Spleen (tissue), 11 donors: ENCODE data around the gene PSMG2. TPM values are rescaled to one million over a fixed set of nuclear protein-coding genes. Genes with fewer than 3 reads are reported as not detected.
A peak's percentile ranks its signal among the peaks of the same experiment; 100 is the strongest.

ENCODE experiments used
- DNase-seq: peaks from one replicate; pipeline ENCODE4 v3.0.0-alpha.2; 2020
- H3K27ac ChIP-seq, 8 donors: fragments of 200-600 bp; sonication (generic) in 7 of 8; 1 replicate in 4 of 8; 2 replicates in 4 of 8; pipeline versions ENCODE4 v1.5.0 to v1.8.0; 2016 to 2021; ENCODE audit warnings: inconsistent platforms in 4 of 8, mild to moderate bottlenecking in 4 of 8, moderate library complexity in 1 of 8
- H3K27me3 ChIP-seq, 7 donors: fragments of 200-600 bp; sonication (generic) in 6 of 7; replicated peaks in 1 of 7; 1 replicate in 4 of 7; 2 replicates in 3 of 7; pipeline versions ENCODE4 v1.5.0 to v1.8.0; 2016 to 2021; ENCODE audit warnings: inconsistent platforms in 3 of 7, mild to moderate bottlenecking in 1 of 7
- H3K36me3 ChIP-seq, 6 donors: fragments of 200-600 bp; sonication (generic) in 5 of 6; 1 replicate in 4 of 6; 2 replicates in 2 of 6; pipeline versions ENCODE4 v1.5.0 to v1.8.0; 2016 to 2021; ENCODE audit warnings: inconsistent platforms in 2 of 6
- H3K4me1 ChIP-seq, 6 donors: fragments of 200-600 bp; sonication (generic) in 5 of 6; 1 replicate in 3 of 6; 2 replicates in 3 of 6; pipeline versions ENCODE4 v1.5.0 to v1.8.0; 2016 to 2021; ENCODE audit warnings: inconsistent platforms in 3 of 6
- H3K4me3 ChIP-seq, 8 donors: fragments of 200-600 bp; sonication (generic) in 7 of 8; 1 replicate in 4 of 8; 2 replicates in 4 of 8; pipeline versions ENCODE4 v1.5.0 to v1.8.0; 2016 to 2021; ENCODE audit warnings: inconsistent platforms in 4 of 8, mild to moderate bottlenecking in 4 of 8, moderate library complexity in 2 of 8
- H3K9me3 ChIP-seq, 8 donors: fragments of 200-600 bp; sonication (generic) in 7 of 8; 1 replicate in 4 of 8; 2 replicates in 4 of 8; pipeline versions ENCODE4 v1.5.0 to v1.8.0; 2016 to 2021; ENCODE audit warnings: inconsistent platforms in 4 of 8
- CTCF ChIP-seq, 11 experiments: fragments of 200-600 bp in 7 of 11; fragments of 450-650 bp in 4 of 11; sonication (generic) in 4 of 11; IDR thresholded peaks in 8 of 11; conservative IDR thresholded peaks in 3 of 11; 1 replicate in 7 of 11; 2 replicates in 4 of 11; pipeline versions ENCODE4 v1.4.0 to v1.8.0; 2016 to 2021; ENCODE audit warnings: antibody characterized with exemption in 11 of 11, inconsistent platforms in 4 of 11, mild to moderate bottlenecking in 1 of 11
- POLR2A ChIP-seq, 3 donors: fragments of 450-650 bp; IDR thresholded peaks; one replicate each; pipeline ENCODE4 v1.5.1; 2017; ENCODE audit warnings: antibody characterized with exemption in 3 of 3, mild to moderate bottlenecking in 1 of 3
- POLR2AphosphoS5 ChIP-seq, 3 donors: sonication (generic); formaldehyde crosslinking; IDR thresholded peaks; one replicate each; pipeline ENCODE4 v1.5.1; 2017; ENCODE audit warnings: antibody characterized with exemption in 3 of 3
- WGBS, 5 donors: extraction: QIAGEN DNeasy Blood & Tissue Kit in 3 of 5; methylation state at CpG; one replicate each; pipeline versions ENCODE4 v1.1.5 to v1.1.7; 2013 to 2018; 5-methylcytosine and 5-hydroxymethylcytosine counted together
- intact Hi-C: fragments of 100-400 bp; cut with DNase I; formaldehyde crosslinking; loops from one replicate; pipeline ENCODE4 v1.15.0; 2023; ENCODE audit warnings: low total_unique reads
- polyA plus RNA-seq, 3 donors: library from polyadenylated mRNA; stranded (reverse); fragments of 200-250 nt; gene quantifications; one replicate each; pipeline ENCODE4 v1.2.1, GENCODE V29; 2013
- small RNA-seq, 4 donors: library from RNA; depleted of rRNA; stranded (forward); fragments of <200 nt; gene quantifications; one replicate each; pipeline ENCODE3, GENCODE V24; 2016
- total RNA-seq, 7 donors: library from RNA; depleted of rRNA in 3 of 7; stranded (reverse); fragments of >200 nt in 3 of 7; fragmentation: NEBNext Ultra II Directional in 4 of 7; extraction: Animal tissue kit (Norgen Biotek cat#: 25700) in 4 of 7; gene quantifications; one replicate each; pipeline versions ENCODE4 v1.1.0 to v1.2.1, GENCODE V29; 2016 to 2021
- donor health status: healthy with polysubstance abuse.
- donor health status: DM: no; HTN: no; CAD: no; lungs with moderate emphysema.
- donor health status: DM: no; HTN: no; CAD: no.
- donor health status: Bipolar disorder and iron deficiency.
- donor health status: healthy.
- donor health status: DM: no; HTN: no; CAD: no.
- donor health status: DM: yes; HTN: yes; CAD: no.

Gene PSMG2
- total and polyA plus RNA-seq, 10 donors = 50.0 to 98.6 (median 73.3) TPM

- DNase-seq = no peak
- Histone ChIP-seq H3K9me3 (peaks cover 0 to 3% (median 0%) of the 10 kb centered on the region in 8 donors), H3K27me3 (no peaks in the 10 kb centered on the region), H3K4me3 (no peak overlapping the region), H3K36me3 (no peaks in the 10 kb centered on the region), H3K27ac (no peak overlapping the region), H3K4me1 (no peaks in the 10 kb centered on the region)
- TF ChIP-seq POLR2AphosphoS5 (IDR thresholded peaks at IDR 0.05) (no peak), POLR2A (IDR thresholded peaks at IDR 0.05) (no peak), CTCF (IDR thresholded peaks at IDR 0.05 in 8 of 11, conservative IDR thresholded peaks at IDR 0.05 in 3 of 11) (no peak)
- 73 to 79% (median 77%) methylated on average over 6 of the region's 6 CpGs for WGBS, 5 donors
- intact Hi-C loops = no loop called here
Observed at GRCh38 chr18:12772111-12772510, 69.3 kb downstream of the PSMG2 start.

- Histone ChIP-seq H3K36me3 (no peaks in the 10 kb centered on the region), H3K4me3 (no peak overlapping the region), H3K9me3 (peaks cover 0 to 3% (median 0%) of the 10 kb centered on the region in 8 donors), H3K4me1 (no peaks in the 10 kb centered on the region), H3K27me3 (no peaks in the 10 kb centered on the region), H3K27ac (no peak overlapping the region)
- 80 to 91% (median 87%) methylated on average over 5 of the region's 5 CpGs for WGBS, 5 donors
- DNase-seq = no peak
- intact Hi-C loops = no loop called here
- TF ChIP-seq POLR2A (IDR thresholded peaks at IDR 0.05) (no peak), POLR2AphosphoS5 (IDR thresholded peaks at IDR 0.05) (no peak), CTCF (IDR thresholded peaks at IDR 0.05 in 8 of 11, conservative IDR thresholded peaks at IDR 0.05 in 3 of 11) (no peak)
Observed at GRCh38 chr18:12773369-12773768, 70.5 kb downstream of the PSMG2 start.

- 83 to 89% (median 88%) methylated on average over 9 of the region's 9 CpGs for WGBS, 5 donors
- intact Hi-C loops = no loop called here
- no peaks in the 10 kb centered on the region for H3K36me3 ChIP-seq
- H3K27me3 ChIP-seq = no peaks in the 10 kb centered on the region
- TF ChIP-seq POLR2A (IDR thresholded peaks at IDR 0.05) (no peak), POLR2AphosphoS5 (IDR thresholded peaks at IDR 0.05) (no peak), CTCF (IDR thresholded peaks at IDR 0.05 in 8 of 11, conservative IDR thresholded peaks at IDR 0.05 in 3 of 11) (no peak)
- H3K4me1 ChIP-seq = no peaks in the 10 kb centered on the region
- DNase-seq = no peak
- H3K9me3 ChIP-seq = peaks cover 0 to 3% (median 0%) of the 10 kb centered on the region in 8 donors
- H3K4me3 ChIP-seq = peak overlapping the region in 1 of 8 donors; percentile 50
- peak overlapping the region in 2 of 8 donors; percentile 53 to 55 for H3K27ac ChIP-seq
Observed at GRCh38 chr18:12774982-12775381, 72.1 kb downstream of the PSMG2 start.

Small RNAs within 50 kb of the gene (small RNA-seq; reads per million reads assigned to genes)
- gene RF00019 = 0 reads per million in 4 donors

Other genes with a start within 250 kb of the PSMG2 start
- gene SPIRE1, start 44.9 kb upstream of the PSMG2 start, total RNA-seq = 10 to 100 TPM in 6 of 7 donors, 1 to 10 TPM in 1; 9.2 to 19.4 (median 13.7) TPM
- gene SPIRE1, start 44.9 kb upstream of the PSMG2 start, polyA plus RNA-seq = 1 to 10 TPM; 1.4 to 2.9 (median 1.6) TPM
- gene CEP76, start 319 bp upstream of the PSMG2 start, total RNA-seq = 10 to 100 TPM in 2 of 7 donors, 1 to 10 TPM in 5; 5.1 to 21.2 (median 7.2) TPM
- 1 to 10 TPM; 1.5 to 3.1 (median 2.3) TPM for gene CEP76, start 319 bp upstream of the PSMG2 start, polyA plus RNA-seq
- gene PTPN2, start 181.2 kb downstream of the PSMG2 start, total RNA-seq = 10 to 100 TPM; 55.0 to 92.1 (median 72.7) TPM
- gene PTPN2, start 181.2 kb downstream of the PSMG2 start, polyA plus RNA-seq = 10 to 100 TPM; 47.9 to 67.1 (median 54.5) TPM
- 10 to 100 TPM; 27.3 to 52.9 (median 34.8) TPM for gene SEH1L, start 245.0 kb downstream of the PSMG2 start, total RNA-seq
- gene SEH1L, start 245.0 kb downstream of the PSMG2 start, polyA plus RNA-seq = 10 to 100 TPM; 16.9 to 17.8 (median 17.3) TPM